HepG2 (cell line): ENCODE measurements around the gene CELF4.

ENCODE experiments used
- ATF3 ChIP-seq: sonication (generic); formaldehyde crosslinking; IDR thresholded peaks from 2 replicates; pipeline ENCODE4 v1.4.0; 2020; ENCODE audit warnings: missing genetic modification reagents
- ELF4 ChIP-seq: sonication (generic); formaldehyde crosslinking; IDR thresholded peaks from 2 replicates; pipeline ENCODE4 v1.5.0; 2020; ENCODE audit warnings: missing genetic modification reagents, mild to moderate bottlenecking, moderate library complexity, borderline replicate concordance
- KLF16 ChIP-seq, 2 experiments: sonication (generic) in 1 of 2; formaldehyde crosslinking in 1 of 2; IDR thresholded peaks; 2 replicates each; pipeline versions ENCODE4 v1.6.1 to v1.8.0; 2016 to 2023; ENCODE audit warnings: missing genetic modification reagents in 2 of 2, missing compliant biosample characterization in 1 of 2
- NCOA5 ChIP-seq: sonication (generic); formaldehyde crosslinking; IDR thresholded peaks from 2 replicates; pipeline ENCODE4 v1.4.0; 2020; ENCODE audit warnings: missing genetic modification reagents
- NFKB2 ChIP-seq: sonication (generic); formaldehyde crosslinking; IDR thresholded peaks from 2 replicates; pipeline ENCODE4 v1.4.0; 2020; ENCODE audit warnings: missing genetic modification reagents, borderline replicate concordance
- PHF8 ChIP-seq: sonication (generic); formaldehyde crosslinking; IDR thresholded peaks from 2 replicates; pipeline ENCODE4 v1.5.0; 2020; ENCODE audit warnings: missing genetic modification reagents
- POLR2AphosphoS5 ChIP-seq: IDR thresholded peaks from 2 replicates; pipeline ENCODE4 v1.6.1; 2012; ENCODE audit warnings: low read depth, low read length
- RFX5 ChIP-seq: IDR thresholded peaks from 2 replicates; pipeline ENCODE4 v1.6.1; 2011; ENCODE audit warnings: low read depth, low read length, improper control_type of control experiment
- USF2 ChIP-seq, 2 experiments: sonication (generic) in 1 of 2; formaldehyde crosslinking in 1 of 2; IDR thresholded peaks; 2 replicates each; pipeline versions ENCODE4 v1.5.1 to v1.6.1; 2011 to 2020; ENCODE audit warnings: borderline replicate concordance in 1 of 2, low read depth in 1 of 2, low read length in 1 of 2, mild to moderate bottlenecking in 1 of 2, missing genetic modification reagents in 1 of 2, moderate library complexity in 1 of 2
- ZNF121 ChIP-seq: sonication (generic); formaldehyde crosslinking; IDR thresholded peaks from 2 replicates; pipeline ENCODE4 v1.5.0; 2020; ENCODE audit warnings: mild to moderate bottlenecking, missing genetic modification reagents
- ZNF670 ChIP-seq: sonication (generic); formaldehyde crosslinking; IDR thresholded peaks from 2 replicates; pipeline ENCODE4 v1.8.0; 2022; ENCODE audit warnings: mild to moderate bottlenecking, missing genetic modification reagents, borderline replicate concordance
- ZNF746 ChIP-seq: sonication (generic); formaldehyde crosslinking; IDR thresholded peaks from 2 replicates; pipeline ENCODE4 v1.8.0; 2022; ENCODE audit warnings: mild to moderate bottlenecking, missing genetic modification reagents
- TF ChIP-seq, protein P1 (sequence below): sonication (generic); formaldehyde crosslinking; IDR thresholded peaks from 2 replicates; pipeline ENCODE4 v1.4.0; 2020; ENCODE audit warnings: missing genetic modification reagents, borderline replicate concordance

GRCh38 chr18:37582261-37582660, 16.7 kb upstream of the CELF4 start:
- no peak for TF ChIP-seq ZNF670 (CRISPR knock-in tag)
- no peak for TF ChIP-seq NFKB2
- no peak for TF ChIP-seq RFX5
- no peak for TF ChIP-seq ZNF121 (CRISPR knock-in tag)
- no peak for TF ChIP-seq PHF8 (CRISPR knock-in tag)
- no peak for TF ChIP-seq ZNF746 (CRISPR knock-in tag)
- no peak for TF ChIP-seq NCOA5 (CRISPR knock-in tag)
- no peak for TF ChIP-seq ELF4 (CRISPR knock-in tag)
- TF ChIP-seq ATF3 (CRISPR knock-in tag), result no peak
- TF ChIP-seq POLR2AphosphoS5, result no peak
- no peak for TF ChIP-seq USF2 (IDR thresholded peaks at IDR 0.05; ENCODE audit: low read depth, low read length)
- no peak for TF ChIP-seq USF2 (CRISPR knock-in tag; IDR thresholded peaks at IDR 0.05; ENCODE audit: borderline replicate concordance)
- TF ChIP-seq KLF16 (CRISPR knock-in tag; IDR thresholded peaks at IDR 0.05), result no peak
- TF ChIP-seq, protein P1, sequence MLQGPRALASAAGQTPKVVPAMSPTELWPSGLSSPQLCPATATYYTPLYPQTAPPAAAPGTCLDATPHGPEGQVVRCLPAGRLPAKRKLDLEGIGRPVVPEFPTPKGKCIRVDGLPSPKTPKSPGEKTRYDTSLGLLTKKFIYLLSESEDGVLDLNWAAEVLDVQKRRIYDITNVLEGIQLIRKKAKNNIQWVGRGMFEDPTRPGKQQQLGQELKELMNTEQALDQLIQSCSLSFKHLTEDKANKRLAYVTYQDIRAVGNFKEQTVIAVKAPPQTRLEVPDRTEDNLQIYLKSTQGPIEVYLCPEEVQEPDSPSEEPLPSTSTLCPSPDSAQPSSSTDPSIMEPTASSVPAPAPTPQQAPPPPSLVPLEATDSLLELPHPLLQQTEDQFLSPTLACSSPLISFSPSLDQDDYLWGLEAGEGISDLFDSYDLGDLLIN (CRISPR knock-in tag), result no peak
